Esophagus squamous epithelium (tissue), 4 donors: Measurements from ENCODE around the gene DTX4.

ENCODE experiments used
- POLR2A ChIP-seq, 4 donors: fragments of 450-650 bp; IDR thresholded peaks; one replicate each; pipeline ENCODE4 v1.6.1; 2017; ENCODE audit warnings: antibody characterized with exemption in 4 of 4, mild to moderate bottlenecking in 4 of 4, moderate library complexity in 3 of 4
- TF ChIP-seq, protein P1 (sequence below), 6 experiments: fragments of 450-650 bp in 4 of 6; fragments of 200-600 bp in 2 of 6; sonication (generic) in 2 of 6; IDR thresholded peaks; one replicate each; pipeline ENCODE4 v1.5.1; 2016 to 2019; ENCODE audit warnings: antibody characterized with exemption in 6 of 6, mild to moderate bottlenecking in 4 of 6, moderate library complexity in 4 of 6

DNA sequence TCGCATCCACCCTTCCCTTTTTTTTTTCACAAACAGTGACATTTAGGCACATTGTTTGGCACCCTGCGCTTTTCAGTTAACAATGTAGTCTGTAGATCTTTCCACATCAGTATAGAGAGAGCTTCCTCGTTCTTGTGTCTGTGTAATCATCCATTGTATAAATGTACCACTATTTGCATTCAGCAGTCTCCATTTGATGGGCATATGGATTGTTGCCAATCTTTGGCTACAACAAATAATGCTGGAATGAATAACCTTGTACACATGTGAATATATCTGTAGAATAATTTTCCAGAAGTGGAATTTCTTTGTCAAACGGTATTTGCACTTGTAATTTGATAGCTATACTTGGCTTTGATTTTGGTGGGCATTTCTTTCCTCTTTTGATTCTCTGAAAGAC is 23.7 kb downstream of the DTX4 start:
- TF ChIP-seq, protein P1, sequence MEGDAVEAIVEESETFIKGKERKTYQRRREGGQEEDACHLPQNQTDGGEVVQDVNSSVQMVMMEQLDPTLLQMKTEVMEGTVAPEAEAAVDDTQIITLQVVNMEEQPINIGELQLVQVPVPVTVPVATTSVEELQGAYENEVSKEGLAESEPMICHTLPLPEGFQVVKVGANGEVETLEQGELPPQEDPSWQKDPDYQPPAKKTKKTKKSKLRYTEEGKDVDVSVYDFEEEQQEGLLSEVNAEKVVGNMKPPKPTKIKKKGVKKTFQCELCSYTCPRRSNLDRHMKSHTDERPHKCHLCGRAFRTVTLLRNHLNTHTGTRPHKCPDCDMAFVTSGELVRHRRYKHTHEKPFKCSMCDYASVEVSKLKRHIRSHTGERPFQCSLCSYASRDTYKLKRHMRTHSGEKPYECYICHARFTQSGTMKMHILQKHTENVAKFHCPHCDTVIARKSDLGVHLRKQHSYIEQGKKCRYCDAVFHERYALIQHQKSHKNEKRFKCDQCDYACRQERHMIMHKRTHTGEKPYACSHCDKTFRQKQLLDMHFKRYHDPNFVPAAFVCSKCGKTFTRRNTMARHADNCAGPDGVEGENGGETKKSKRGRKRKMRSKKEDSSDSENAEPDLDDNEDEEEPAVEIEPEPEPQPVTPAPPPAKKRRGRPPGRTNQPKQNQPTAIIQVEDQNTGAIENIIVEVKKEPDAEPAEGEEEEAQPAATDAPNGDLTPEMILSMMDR (IDR thresholded peaks at IDR 0.05) = no peak
- no peak for TF ChIP-seq POLR2A (IDR thresholded peaks at IDR 0.05)
